WI38 (cell line): Measurements from ENCODE around the gene DOK1.

Experiments
- H3K4me3 ChIP-seq: 2 replicates; pipeline ENCODE4 v1.5.1; 2011; ENCODE audit warnings: low read depth, mild to moderate bottlenecking, control low read depth, low read length
- TF ChIP-seq, protein P1 (sequence below): IDR thresholded peaks from 2 replicates; pipeline ENCODE4 v1.5.1; 2012; ENCODE audit warnings: low read depth, mild to moderate bottlenecking, control low read depth, low read length

Gene DOK1

DNA sequence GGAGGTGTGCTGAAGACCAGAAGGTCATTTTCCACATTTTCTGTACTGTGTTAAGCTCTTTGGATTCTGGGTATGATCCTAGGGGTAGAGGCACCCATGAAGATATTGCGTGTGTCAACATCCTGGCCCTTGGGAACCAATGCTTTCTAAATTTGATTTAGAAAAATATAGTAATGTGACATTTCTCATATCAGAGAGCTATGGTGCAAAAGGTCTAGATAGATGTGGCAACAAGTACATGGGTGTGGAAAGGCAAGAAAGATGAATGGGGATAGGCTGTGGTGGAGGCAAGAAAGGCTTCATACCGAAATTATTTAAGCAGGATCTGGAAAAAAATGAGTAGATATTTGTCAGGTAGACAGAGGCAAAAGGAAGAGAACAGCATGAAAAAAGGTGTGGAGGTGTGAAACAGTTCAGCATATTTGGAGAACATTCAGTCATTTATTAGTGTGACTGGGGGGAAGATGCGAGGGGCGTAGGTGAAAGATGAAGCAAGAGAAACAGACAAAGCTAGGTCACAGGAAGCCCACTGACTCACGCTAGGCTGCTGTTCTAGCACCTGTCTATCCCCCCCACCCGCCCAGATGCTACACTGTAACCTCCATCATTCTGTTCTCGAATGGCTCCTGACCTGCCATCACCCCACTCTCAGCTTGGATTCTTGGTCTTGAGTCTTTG is 11.7 kb downstream of the DOK1 start:
- H3K4me3 ChIP-seq, result no peak overlapping the region
- TF ChIP-seq, protein P1, sequence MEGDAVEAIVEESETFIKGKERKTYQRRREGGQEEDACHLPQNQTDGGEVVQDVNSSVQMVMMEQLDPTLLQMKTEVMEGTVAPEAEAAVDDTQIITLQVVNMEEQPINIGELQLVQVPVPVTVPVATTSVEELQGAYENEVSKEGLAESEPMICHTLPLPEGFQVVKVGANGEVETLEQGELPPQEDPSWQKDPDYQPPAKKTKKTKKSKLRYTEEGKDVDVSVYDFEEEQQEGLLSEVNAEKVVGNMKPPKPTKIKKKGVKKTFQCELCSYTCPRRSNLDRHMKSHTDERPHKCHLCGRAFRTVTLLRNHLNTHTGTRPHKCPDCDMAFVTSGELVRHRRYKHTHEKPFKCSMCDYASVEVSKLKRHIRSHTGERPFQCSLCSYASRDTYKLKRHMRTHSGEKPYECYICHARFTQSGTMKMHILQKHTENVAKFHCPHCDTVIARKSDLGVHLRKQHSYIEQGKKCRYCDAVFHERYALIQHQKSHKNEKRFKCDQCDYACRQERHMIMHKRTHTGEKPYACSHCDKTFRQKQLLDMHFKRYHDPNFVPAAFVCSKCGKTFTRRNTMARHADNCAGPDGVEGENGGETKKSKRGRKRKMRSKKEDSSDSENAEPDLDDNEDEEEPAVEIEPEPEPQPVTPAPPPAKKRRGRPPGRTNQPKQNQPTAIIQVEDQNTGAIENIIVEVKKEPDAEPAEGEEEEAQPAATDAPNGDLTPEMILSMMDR, result no peak

DNA sequence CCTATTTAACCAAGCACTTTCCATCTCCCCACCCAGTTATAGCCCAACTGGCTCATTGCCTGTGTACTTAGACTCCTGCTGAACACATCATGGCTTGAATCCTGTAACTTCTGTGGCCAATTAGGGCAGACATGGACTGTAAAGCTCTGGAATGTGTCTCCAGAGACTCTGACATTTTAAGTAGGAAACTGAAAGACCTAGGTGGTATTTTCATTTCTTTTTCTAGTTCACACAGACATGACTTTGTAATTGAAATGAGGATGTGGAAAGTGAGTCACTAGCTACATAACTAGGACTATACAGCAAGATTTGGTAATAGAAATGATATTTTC is 12.2 kb downstream of the DOK1 start:
- no peak overlapping the region for H3K4me3 ChIP-seq
- TF ChIP-seq, protein P1, result no peak

DNA sequence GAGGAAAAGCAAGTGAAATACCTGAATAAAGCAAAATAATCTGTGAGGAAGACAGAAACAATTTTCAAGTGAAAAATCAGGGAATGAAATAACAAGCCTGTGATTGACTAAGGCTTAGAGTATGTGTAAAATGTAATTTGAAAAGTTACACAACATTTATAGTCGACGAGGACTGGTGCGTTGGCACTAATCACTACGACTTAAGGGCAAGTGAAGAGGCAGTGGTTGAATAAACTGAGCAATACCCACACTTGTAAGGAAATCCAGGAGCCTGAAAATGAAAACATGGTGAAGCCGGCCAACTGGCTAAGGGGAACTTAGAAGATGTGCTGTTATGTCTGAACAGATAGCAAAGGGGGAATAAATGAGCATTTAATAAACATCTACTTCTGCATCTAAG is 13.4 kb downstream of the DOK1 start:
- H3K4me3 ChIP-seq, result no peak overlapping the region
- TF ChIP-seq, protein P1, result no peak

DNA sequence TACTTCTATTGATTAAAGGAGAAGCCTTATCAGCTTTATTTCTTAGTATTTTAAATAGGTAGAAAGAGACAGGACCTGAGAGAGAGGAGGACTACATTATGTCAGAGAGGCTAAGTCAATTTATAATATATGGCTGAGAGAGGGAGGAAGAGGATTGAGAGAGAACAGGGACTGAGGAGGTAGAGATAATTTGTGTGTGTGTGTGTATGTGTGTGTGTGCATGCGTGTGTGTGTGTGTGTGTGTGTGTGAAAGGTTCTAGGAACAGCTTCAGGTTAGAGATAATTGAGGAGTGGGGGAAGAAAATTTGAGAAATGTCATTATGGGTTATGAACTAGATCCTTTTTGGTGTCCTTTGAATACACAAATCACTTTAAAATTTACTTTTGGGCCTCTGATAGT is 15.2 kb downstream of the DOK1 start:
- TF ChIP-seq, protein P1, result no peak
- no peak overlapping the region for H3K4me3 ChIP-seq

DNA sequence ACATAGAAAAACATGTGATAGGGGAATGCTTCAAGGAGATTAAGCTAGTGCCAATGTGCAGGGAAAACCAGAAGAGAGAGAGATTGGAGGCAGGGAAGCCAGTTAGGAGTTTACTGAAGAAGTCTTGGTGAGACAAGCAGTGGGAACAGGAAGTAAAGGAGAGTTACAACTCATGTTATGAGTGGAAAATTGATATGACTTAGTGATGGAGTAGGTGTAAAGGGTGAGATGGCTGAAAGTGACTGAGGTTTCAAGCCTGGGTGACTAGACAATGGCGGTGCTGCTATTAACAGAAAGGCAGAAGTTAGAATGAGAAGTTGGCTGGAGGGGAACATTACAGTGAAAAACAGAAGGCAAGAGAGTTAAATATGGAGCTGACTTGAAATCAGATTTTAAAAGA is 16.5 kb downstream of the DOK1 start:
- no peak overlapping the region for H3K4me3 ChIP-seq
- TF ChIP-seq, protein P1, result no peak

DNA sequence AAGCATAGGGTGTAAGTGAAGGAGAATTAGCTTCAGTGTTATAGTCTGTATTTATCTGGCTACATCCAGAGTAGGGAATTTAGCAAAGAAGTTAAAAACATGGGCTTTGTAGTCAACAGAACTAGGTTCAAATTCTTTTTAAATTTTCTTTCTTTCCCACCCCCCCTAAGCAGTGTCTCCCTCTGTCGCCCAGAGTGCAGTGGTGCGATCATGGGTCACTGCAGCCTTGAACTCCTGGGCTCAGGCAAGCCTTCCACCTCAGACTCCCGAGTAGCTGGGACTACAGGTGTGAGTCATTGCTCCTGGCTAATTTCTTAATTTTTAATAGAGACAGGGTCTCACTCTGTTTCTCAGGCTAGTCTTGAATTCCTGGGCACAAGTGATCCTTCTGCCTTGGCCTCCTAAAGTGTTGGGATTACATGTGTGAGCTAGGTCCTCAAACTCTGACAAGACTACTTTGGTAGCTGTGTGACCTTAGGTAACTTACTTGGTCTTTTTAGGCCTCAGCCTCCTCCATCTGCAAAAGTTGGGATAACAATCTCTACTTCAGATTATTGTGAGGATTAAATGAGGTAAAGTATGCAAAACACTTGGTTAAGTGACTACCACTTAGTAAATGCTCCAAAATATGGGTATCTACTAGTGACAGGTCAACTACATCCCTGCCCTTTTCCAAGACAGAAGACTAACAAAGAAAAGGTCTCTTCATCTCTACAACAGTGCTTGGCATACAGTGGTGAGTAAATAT is 17.8 kb downstream of the DOK1 start:
- TF ChIP-seq, protein P1, result no peak
- H3K4me3 ChIP-seq, result no peak overlapping the region
